Pancreas (tissue), 10 donors: ENCODE data around the gene MAP2K6. TPM values are rescaled to one million over a fixed set of nuclear protein-coding genes. Genes with fewer than 3 reads are reported as not detected.

Experiments
- ATAC-seq, 4 donors: fragments of 200-7000 bp; cut with Tn5 transposase; one replicate each; pipeline versions ENCODE4 v1.8.0 to v1.9.1; 2020; ENCODE audit warnings: mild to moderate bottlenecking in 4 of 4, moderate library complexity in 4 of 4
- DNase-seq, 6 donors: peaks; one replicate each; pipeline ENCODE4 v3.0.0-alpha.2; 2020
- FAIRE-seq: peaks from 2 replicates; lab custom pipeline; 2012; peaks lifted over from hg19 to GRCh38; lab: Jason Lieb, UNC
- H3K27ac ChIP-seq, 4 donors: fragments of 200-600 bp; sonication (generic); 1 replicate in 3 of 4; 2 replicates in 1 of 4; pipeline versions ENCODE4 v1.5.0 to v1.8.0; 2020
- H3K27me3 ChIP-seq, 4 donors: fragments of 200-600 bp; one replicate each; pipeline ENCODE4 v1.8.0; 2021
- H3K36me3 ChIP-seq, 3 donors: fragments of 200-600 bp; sonication (generic) in 1 of 3; one replicate each; pipeline versions ENCODE4 v1.5.0 to v1.8.0; 2020 to 2021
- H3K4me1 ChIP-seq, 3 donors: fragments of 200-600 bp; one replicate each; pipeline ENCODE4 v1.8.0; 2021
- H3K4me3 ChIP-seq, 4 donors: fragments of 200-600 bp; sonication (generic) in 2 of 4; one replicate each; pipeline versions ENCODE4 v1.5.0 to v1.8.0; 2020 to 2021
- H3K9me3 ChIP-seq, 4 donors: fragments of 200-600 bp; one replicate each; pipeline ENCODE4 v1.8.0; 2021
- WGBS, 2 donors: extraction: QIAGEN DNeasy Blood & Tissue Kit; methylation state at CpG; one replicate each; pipeline ENCODE4 v1.1.7; 2013; 5-methylcytosine and 5-hydroxymethylcytosine counted together
- intact Hi-C, 3 donors: fragments of 100-400 bp; cut with DNase I; formaldehyde crosslinking; loops; one replicate each; pipeline versions ENCODE4 v1.11.1 to v1.14.2; 2022
- polyA plus RNA-seq, 2 donors: library from polyadenylated mRNA; stranded (reverse); fragments of 200-250 nt; gene quantifications; one replicate each; pipeline ENCODE4 v1.2.3, GENCODE V29; 2013
- total RNA-seq, 6 donors: library from RNA; stranded (reverse); fragmentation: NEBNext Ultra II Directional in 4 of 6; extraction: Animal tissue kit (Norgen Biotek cat#: 25700) in 4 of 6; gene quantifications; one replicate each; pipeline versions ENCODE4 v1.2.1 to v1.2.4, GENCODE V29; 2021 to 2023
- TF ChIP-seq, protein P1 (sequence below), 4 donors: fragments of 200-600 bp; sonication (generic) in 3 of 4; IDR thresholded peaks; one replicate each; pipeline versions ENCODE4 v1.5.0 to v1.8.0; 2021; ENCODE audit warnings: antibody characterized with exemption in 4 of 4
- donor health status: healthy with polysubstance abuse.
- donor health status: DM: no; HTN: no; CAD: no; lungs with moderate emphysema.
- donor health status: DM: no; HTN: no; CAD: no.
- donor health status: control.
- donor health status: control.
- donor health status: Bipolar disorder and iron deficiency.
- donor health status: DM: yes; HTN: yes; CAD: no.
- donor health status: DM: no; HTN: no; CAD: no.
- donor health status: DM: no; HTN: no; CAD: no.
- donor health status: DM: yes; HTN: yes; CAD: no.

MAP2K6 gene
- total and polyA plus RNA-seq, 8 donors: 6.2 to 12.9 (median 9.0) TPM

DNA sequence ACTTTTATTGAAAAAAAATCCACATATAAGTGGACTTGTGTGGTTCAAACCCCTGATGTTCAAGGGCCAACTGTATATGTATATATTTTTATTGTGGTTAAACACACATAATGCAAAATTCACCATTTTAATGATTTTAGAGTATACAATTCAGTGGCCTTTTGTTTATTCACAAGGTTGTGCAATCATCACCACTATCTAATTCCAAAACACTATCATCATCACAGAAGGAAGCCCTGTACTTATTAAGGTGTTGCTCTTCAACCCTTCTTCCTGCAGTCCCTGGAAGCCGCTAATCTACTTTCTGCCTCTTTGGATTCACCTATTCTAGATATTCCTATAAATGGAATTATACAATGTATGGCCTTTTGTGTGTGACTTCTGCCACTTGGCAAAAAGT is 23.0 kb downstream of the MAP2K6 start:
- ATAC-seq: no peak

DNA sequence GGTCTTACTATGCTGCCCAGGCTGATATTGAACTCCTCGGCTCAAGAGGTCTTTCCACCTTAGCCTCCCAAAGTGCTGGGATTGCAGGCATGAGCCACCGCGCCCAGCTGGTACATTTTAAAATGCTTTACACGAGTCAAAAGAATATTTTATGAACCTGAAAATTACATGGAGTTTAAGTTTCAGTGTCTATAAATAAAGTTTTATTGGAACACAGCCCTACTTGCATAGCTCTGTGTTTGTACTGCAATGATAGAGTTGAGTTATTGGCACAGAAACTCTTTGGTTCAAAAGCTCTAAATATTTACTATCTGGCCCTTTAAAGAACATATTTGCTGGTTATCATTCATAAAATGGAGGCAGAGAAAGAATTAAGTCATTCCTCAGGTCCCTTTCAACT is 24.3 kb downstream of the MAP2K6 start:
- H3K27ac ChIP-seq: no peak overlapping the region
- H3K4me3 ChIP-seq: no peak overlapping the region
- DNase-seq: no peak
- TF ChIP-seq, protein P1, sequence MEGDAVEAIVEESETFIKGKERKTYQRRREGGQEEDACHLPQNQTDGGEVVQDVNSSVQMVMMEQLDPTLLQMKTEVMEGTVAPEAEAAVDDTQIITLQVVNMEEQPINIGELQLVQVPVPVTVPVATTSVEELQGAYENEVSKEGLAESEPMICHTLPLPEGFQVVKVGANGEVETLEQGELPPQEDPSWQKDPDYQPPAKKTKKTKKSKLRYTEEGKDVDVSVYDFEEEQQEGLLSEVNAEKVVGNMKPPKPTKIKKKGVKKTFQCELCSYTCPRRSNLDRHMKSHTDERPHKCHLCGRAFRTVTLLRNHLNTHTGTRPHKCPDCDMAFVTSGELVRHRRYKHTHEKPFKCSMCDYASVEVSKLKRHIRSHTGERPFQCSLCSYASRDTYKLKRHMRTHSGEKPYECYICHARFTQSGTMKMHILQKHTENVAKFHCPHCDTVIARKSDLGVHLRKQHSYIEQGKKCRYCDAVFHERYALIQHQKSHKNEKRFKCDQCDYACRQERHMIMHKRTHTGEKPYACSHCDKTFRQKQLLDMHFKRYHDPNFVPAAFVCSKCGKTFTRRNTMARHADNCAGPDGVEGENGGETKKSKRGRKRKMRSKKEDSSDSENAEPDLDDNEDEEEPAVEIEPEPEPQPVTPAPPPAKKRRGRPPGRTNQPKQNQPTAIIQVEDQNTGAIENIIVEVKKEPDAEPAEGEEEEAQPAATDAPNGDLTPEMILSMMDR (IDR thresholded peaks at IDR 0.05): no peak
- H3K4me1 ChIP-seq: peaks cover 0 to 5% (median 0%) of the 10 kb centered on the region in 3 donors
- FAIRE-seq: no peak
- intact Hi-C loops: no loop called here
- no peaks in the 10 kb centered on the region for H3K36me3 ChIP-seq
- 90% methylated on average over 4 of the region's 4 CpGs for WGBS, 2 donors
- no peaks in the 10 kb centered on the region for H3K9me3 ChIP-seq
- no peaks in the 10 kb centered on the region for H3K27me3 ChIP-seq
- ATAC-seq: no peak

More for the DNA sequence above, 23.0 kb downstream of the MAP2K6 start:
- FAIRE-seq: no peak
- intact Hi-C loops: no loop called here
- no peaks in the 10 kb centered on the region for H3K9me3 ChIP-seq
- no peak overlapping the region for H3K4me3 ChIP-seq
- H3K27me3 ChIP-seq: no peaks in the 10 kb centered on the region
- TF ChIP-seq, protein P1 (IDR thresholded peaks at IDR 0.05): no peak
- no peak overlapping the region for H3K27ac ChIP-seq
- no peak for DNase-seq
- 98 to 100% methylated on average over 1 of the region's 1 CpG for WGBS, 2 donors
- H3K4me1 ChIP-seq: peaks cover 0 to 5% (median 0%) of the 10 kb centered on the region in 3 donors
- H3K36me3 ChIP-seq: no peaks in the 10 kb centered on the region

DNA sequence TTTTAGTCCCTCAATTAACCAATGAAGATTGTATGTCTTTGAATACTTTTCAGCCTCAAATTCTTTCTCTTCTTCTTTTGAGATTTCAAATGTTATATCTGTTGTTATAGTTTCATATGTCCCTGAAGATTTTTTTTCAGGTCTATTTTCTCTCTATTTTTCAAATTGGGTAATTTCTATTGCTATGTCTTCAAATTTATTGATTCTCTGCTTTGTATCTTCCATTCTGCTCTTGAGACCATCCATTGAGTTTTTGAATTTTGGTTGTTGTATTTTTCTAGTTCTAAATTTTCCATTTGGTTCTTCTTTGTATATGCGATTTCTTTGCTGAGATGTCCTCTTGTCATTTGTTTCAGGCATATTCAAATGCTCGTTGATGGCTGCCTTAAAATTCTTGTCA is 26.7 kb downstream of the MAP2K6 start:
- H3K27ac ChIP-seq: no peak overlapping the region
- H3K4me1 ChIP-seq: no peaks in the 10 kb centered on the region
- intact Hi-C loops: no loop called here
- no peak for DNase-seq
- FAIRE-seq: no peak
- no peaks in the 10 kb centered on the region for H3K9me3 ChIP-seq
- 96 to 98% methylated on average over 2 of the region's 2 CpGs for WGBS, 2 donors
- no peak overlapping the region for H3K4me3 ChIP-seq
- TF ChIP-seq, protein P1 (IDR thresholded peaks at IDR 0.05): no peak
- H3K36me3 ChIP-seq: no peaks in the 10 kb centered on the region
- no peak for ATAC-seq
- no peaks in the 10 kb centered on the region for H3K27me3 ChIP-seq

DNA sequence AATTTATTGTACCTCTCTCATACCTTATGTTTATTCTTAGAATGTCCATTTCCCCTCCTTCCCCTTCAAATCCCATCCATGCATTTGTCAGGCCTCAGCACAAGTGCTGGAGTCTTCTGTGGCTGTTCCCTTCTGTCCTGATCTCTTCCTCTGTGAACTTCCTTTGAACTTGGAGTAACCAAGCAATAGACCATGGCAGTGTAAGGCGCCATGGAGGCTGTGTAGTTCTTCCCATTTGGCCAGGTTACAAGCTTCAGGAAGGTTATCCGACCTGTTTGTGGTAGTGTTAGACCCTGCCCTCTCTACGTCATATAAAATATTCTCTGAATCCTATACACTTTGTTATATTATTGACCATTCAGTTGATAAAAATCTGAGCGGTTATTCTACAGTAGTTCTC is 28.6 kb downstream of the MAP2K6 start:
- 92 to 97% methylated on average over 4 of the region's 4 CpGs for WGBS, 2 donors
- no peak for FAIRE-seq
- DNase-seq: no peak
- no peak overlapping the region for H3K27ac ChIP-seq
- ATAC-seq: no peak
- no peaks in the 10 kb centered on the region for H3K27me3 ChIP-seq
- H3K4me1 ChIP-seq: no peaks in the 10 kb centered on the region
- no peaks in the 10 kb centered on the region for H3K9me3 ChIP-seq
- intact Hi-C loops: no loop called here
- H3K4me3 ChIP-seq: no peak overlapping the region
- H3K36me3 ChIP-seq: no peaks in the 10 kb centered on the region
- TF ChIP-seq, protein P1 (IDR thresholded peaks at IDR 0.05): no peak

DNA sequence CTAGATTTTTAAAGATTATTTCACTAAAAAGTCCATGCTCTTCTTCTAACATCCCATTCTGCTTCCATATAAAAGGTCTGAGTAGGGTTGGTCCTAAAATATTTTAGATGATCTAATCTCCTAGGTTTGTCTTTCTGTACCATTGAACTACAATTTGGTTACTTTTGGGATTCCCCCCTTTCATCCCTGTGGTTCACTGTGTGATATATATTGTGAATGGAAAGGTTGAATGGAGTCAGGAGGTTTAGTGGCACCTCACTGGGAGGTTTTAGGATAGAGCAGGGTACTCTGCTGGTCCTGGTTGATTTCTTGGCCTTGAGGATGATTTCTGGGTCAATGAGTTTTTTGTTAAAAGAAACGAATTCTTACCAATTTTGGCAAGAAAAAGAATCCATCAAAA is 29.5 kb downstream of the MAP2K6 start:
- WGBS, 2 donors: 52 to 55% methylated on average over 1 of the region's 1 CpG
- Histone ChIP-seq H3K4me1 (peaks cover 0 to 7% (median 0%) of the 10 kb centered on the region in 3 donors), H3K9me3 (no peaks in the 10 kb centered on the region), H3K36me3 (no peaks in the 10 kb centered on the region), H3K4me3 (no peak overlapping the region), H3K27me3 (no peaks in the 10 kb centered on the region), H3K27ac (no peak overlapping the region)
- intact Hi-C loops: no loop called here
- FAIRE-seq (no peak), ATAC-seq (no peak), DNase-seq (no peak)
- TF ChIP-seq, protein P1 (IDR thresholded peaks at IDR 0.05): no peak
